Stimulated activated CD8-positive, alpha-beta memory T cell treated with anti-CD3 and anti-CD28 coated beads, Interleukin-15, amount 100 ng/mL, for 1 hour (primary cell): ENCODE data around the gene ARRB2.
A peak's percentile ranks its signal among the peaks of the same experiment; 100 is the strongest.
"Not testable (repeated sequence)": the region's sequence is repeated elsewhere in the genome, so short reads cannot be mapped to it uniquely, and the experiment has no call there.

Experiments used
- DNase-seq: peaks from one replicate; pipeline ENCODE4 v3.0.0-alpha.2; 2020; ENCODE audit warnings: low read depth

Gene ARRB2

GRCh38 chr17:4701116-4701515 is 9.3 kb upstream of the ARRB2 start:
- no peak for DNase-seq

GRCh38 chr17:4703330-4703691 is 7.1 kb upstream of the ARRB2 start:
- no peak for DNase-seq

- DNase-seq = not testable (repeated sequence)
Measured at GRCh38 chr17:4704574-4704907, 5.9 kb upstream of the ARRB2 start.

GRCh38 chr17:4704991-4705390 is 5.4 kb upstream of the ARRB2 start:
- DNase-seq = no peak

GRCh38 chr17:4706121-4706520 is 4.3 kb upstream of the ARRB2 start:
- DNase-seq = no peak

GRCh38 chr17:4708436-4708835 is 2.0 kb upstream of the ARRB2 start:
- DNase-seq = no peak

- peak; percentile 28 for DNase-seq
Measured at GRCh38 chr17:4710693-4711634, 532 bp downstream of the ARRB2 start.

- no peak for DNase-seq
Measured at GRCh38 chr17:4711661-4712181, 1.3 kb downstream of the ARRB2 start.

- DNase-seq = no peak
Measured at GRCh38 chr17:4712526-4712925, 2.1 kb downstream of the ARRB2 start.

GRCh38 chr17:4714340-4715062 is 4.1 kb downstream of the ARRB2 start:
- DNase-seq = not testable (repeated sequence)

GRCh38 chr17:4715063-4715744 is 4.8 kb downstream of the ARRB2 start:
- DNase-seq = peak; percentile 19

- DNase-seq = no peak
Measured at GRCh38 chr17:4716081-4716480, 5.6 kb downstream of the ARRB2 start.

GRCh38 chr17:4717791-4718190 is 7.4 kb downstream of the ARRB2 start:
- DNase-seq = no peak

GRCh38 chr17:4718276-4718675 is 7.8 kb downstream of the ARRB2 start:
- no peak for DNase-seq

GRCh38 chr17:4719146-4719545 is 8.7 kb downstream of the ARRB2 start:
- DNase-seq = no peak

- no peak for DNase-seq
Measured at GRCh38 chr17:4719684-4720221, 9.3 kb downstream of the ARRB2 start.

GRCh38 chr17:4720787-4721186 is 10.4 kb downstream of the ARRB2 start:
- DNase-seq = no peak

GRCh38 chr17:4721203-4722135 is 11.0 kb downstream of the ARRB2 start:
- DNase-seq = no peak

- no peak for DNase-seq
Measured at GRCh38 chr17:4722678-4723240, 12.3 kb downstream of the ARRB2 start.

GRCh38 chr17:4724650-4725049 is 14.2 kb downstream of the ARRB2 start:
- DNase-seq = no peak
